Calu3 (cell line): ENCODE measurements around the gene WDFY3. TPM values are rescaled to one million over a fixed set of nuclear protein-coding genes. Genes with fewer than 3 reads are reported as not detected.

ENCODE experiments used
- BruUV-seq: library from RNA; stranded (reverse); fragments of 400-500 nt; replicated peaks from 2 replicates; lab custom pipeline; 2021; lab: Mats Ljungman, UMichigan
- CTCF ChIA-PET: fragments of 300-600 bp; sonication (Branson Sonifier 250); formaldehyde crosslinking; loops from one replicate; lab custom pipeline; 2022; ENCODE audit warnings: antibody characterized with exemption; lab: Charles Lee
- DNase-seq: peaks from one replicate; pipeline ENCODE4 v3.0.0; 2022
- H3K27ac Mint-ChIP-seq: one replicate; pipeline ENCODE4 v1.8.0; 2022; ENCODE audit warnings: mixed read lengths; ENCODE audit not compliant: unreplicated experiment
- H3K27me3 Mint-ChIP-seq: one replicate; pipeline ENCODE4 v1.8.0; 2022; ENCODE audit warnings: mixed read lengths; ENCODE audit not compliant: unreplicated experiment
- H3K36me3 Mint-ChIP-seq: one replicate; pipeline ENCODE4 v1.8.0; 2022; ENCODE audit warnings: mild to moderate bottlenecking, moderate library complexity, mixed read lengths; ENCODE audit not compliant: insufficient read depth, unreplicated experiment
- H3K4me1 Mint-ChIP-seq: one replicate; pipeline ENCODE4 v1.8.0; 2022; ENCODE audit warnings: mild to moderate bottlenecking, low read depth, mixed read lengths; ENCODE audit not compliant: unreplicated experiment
- H3K4me3 Mint-ChIP-seq: one replicate; pipeline ENCODE4 v1.8.0; 2022; ENCODE audit warnings: mild to moderate bottlenecking, low read depth, moderate library complexity, mixed read lengths; ENCODE audit not compliant: unreplicated experiment
- H3K9me3 Mint-ChIP-seq: one replicate; pipeline ENCODE4 v1.8.0; 2022; ENCODE audit warnings: low read depth, mixed read lengths; ENCODE audit not compliant: unreplicated experiment
- CTCF ChIP-seq: fragments of 200-600 bp; IDR thresholded peaks from one replicate; pipeline ENCODE4 v1.8.0; 2022; ENCODE audit warnings: antibody characterized with exemption; ENCODE audit not compliant: unreplicated experiment
- intact Hi-C: fragments of 100-400 bp; cut with micrococcal nuclease; formaldehyde crosslinking; loops from one replicate; pipeline ENCODE4 v1.10.0; 2022; ENCODE audit not compliant: unreplicated experiment
- total RNA-seq: library from RNA; stranded (reverse); gene quantifications from 2 replicates; pipeline ENCODE4 v1.2.3, GENCODE V29; 2022

Gene WDFY3
- total RNA-seq, 1 experiment from 2014 or later = 31.5 TPM

- TF ChIP-seq CTCF = no peak
- DNase-seq = no peak
- Mint-ChIP-seq H3K27ac (no peak overlapping the region), H3K9me3 (peaks cover 8% of the 10 kb centered on the region), H3K4me1 (peaks cover 7% of the 10 kb centered on the region), H3K27me3 (no peaks in the 10 kb centered on the region), H3K36me3 (no peaks in the 10 kb centered on the region), H3K4me3 (no peak overlapping the region)
- BruUV-seq = no TSS peak
- intact Hi-C loops = no loop called here
- CTCF ChIA-PET = no interaction called here
Measured at GRCh38 chr4:84660606-84661005, 305.9 kb downstream of the WDFY3 start.

GRCh38 chr4:84652478-84652877 lies 314.0 kb downstream of the WDFY3 start:
- CTCF ChIA-PET = no interaction called here
- Mint-ChIP-seq H3K27ac (no peak overlapping the region), H3K27me3 (no peaks in the 10 kb centered on the region), H3K9me3 (peaks cover 5% of the 10 kb centered on the region), H3K36me3 (peaks cover 5% of the 10 kb centered on the region), H3K4me1 (no peaks in the 10 kb centered on the region), H3K4me3 (no peak overlapping the region)
- no peak for TF ChIP-seq CTCF
- DNase-seq = no peak
- intact Hi-C loops = no loop called here
- BruUV-seq = no TSS peak

DNA sequence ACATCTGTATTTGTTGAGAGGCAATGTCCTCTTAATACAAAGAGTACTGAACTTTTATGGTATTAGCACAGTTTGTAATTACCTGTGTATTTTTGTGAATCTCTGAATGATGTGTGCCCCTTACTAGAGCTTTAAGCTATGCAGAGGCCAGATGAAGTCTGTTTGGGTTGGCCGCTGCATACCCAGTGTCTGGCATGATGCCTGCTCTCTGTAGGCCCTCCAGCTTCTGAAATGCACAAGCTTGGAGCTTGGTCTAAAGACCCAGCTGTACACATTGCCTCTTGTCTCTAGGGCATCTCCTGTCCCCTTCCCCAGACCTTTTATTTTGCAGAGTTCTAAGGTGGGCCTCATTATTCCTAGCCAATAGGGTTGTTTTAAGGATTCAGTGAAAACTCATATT lies 315.0 kb downstream of the WDFY3 start:
- no peak overlapping the region for H3K27ac Mint-ChIP-seq
- CTCF ChIA-PET = no interaction called here
- no peak for DNase-seq
- BruUV-seq = no TSS peak
- no peaks in the 10 kb centered on the region for H3K27me3 Mint-ChIP-seq
- intact Hi-C loops = no loop called here
- H3K9me3 Mint-ChIP-seq = peaks cover 2% of the 10 kb centered on the region
- TF ChIP-seq CTCF = no peak
- peaks cover 5% of the 10 kb centered on the region for H3K36me3 Mint-ChIP-seq
- H3K4me1 Mint-ChIP-seq = no peaks in the 10 kb centered on the region
- H3K4me3 Mint-ChIP-seq = no peak overlapping the region

DNA sequence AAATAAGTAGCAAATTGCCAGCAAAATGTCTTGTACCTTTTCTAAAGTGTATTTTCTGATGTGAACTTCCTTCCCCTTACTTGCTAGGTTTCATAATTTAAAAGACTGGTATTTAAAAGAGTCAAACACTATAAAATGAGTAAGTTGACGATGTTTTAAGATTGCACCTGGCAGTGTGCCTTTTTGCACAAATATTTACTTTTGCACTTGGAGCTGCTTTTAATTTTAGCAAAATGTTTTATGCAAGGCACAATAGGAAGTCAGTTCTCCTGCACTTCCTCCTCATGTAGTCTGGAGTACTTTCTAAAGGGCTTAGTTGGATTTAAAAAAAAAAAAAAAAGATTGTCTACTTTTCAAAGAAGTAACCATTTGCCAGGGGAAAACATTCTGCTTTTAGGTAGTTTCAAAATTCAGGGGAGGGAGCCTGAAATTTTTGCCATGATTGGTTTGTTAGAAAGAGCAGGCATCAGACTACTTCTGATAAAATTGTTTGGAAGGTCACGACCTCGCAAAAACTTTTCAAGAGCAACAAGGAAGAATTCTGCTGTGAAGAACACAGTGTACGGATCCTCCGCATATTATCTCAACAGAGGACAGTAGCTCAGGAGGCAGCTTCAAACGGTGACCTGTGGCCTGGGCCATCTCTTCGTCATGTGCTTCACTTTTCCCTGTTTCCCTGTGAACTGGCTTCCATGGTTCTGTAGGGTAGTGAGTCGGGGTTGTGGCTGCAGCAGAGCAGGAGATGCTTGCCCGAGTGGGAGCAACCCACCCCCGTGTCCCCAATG lies 317.4 kb downstream of the WDFY3 start:
- no peak overlapping the region for H3K27ac Mint-ChIP-seq
- CTCF ChIA-PET = no interaction called here
- intact Hi-C loops = no loop called here
- no peaks in the 10 kb centered on the region for H3K4me1 Mint-ChIP-seq
- TF ChIP-seq CTCF = no peak
- H3K27me3 Mint-ChIP-seq = no peaks in the 10 kb centered on the region
- no TSS peak for BruUV-seq
- no peak overlapping the region for H3K4me3 Mint-ChIP-seq
- H3K36me3 Mint-ChIP-seq = no peaks in the 10 kb centered on the region
- no peaks in the 10 kb centered on the region for H3K9me3 Mint-ChIP-seq
- no peak for DNase-seq
